GM12891 (cell line): ENCODE measurements around the gene MRPL12.
"Not testable (repeated sequence)": the region's sequence is repeated elsewhere in the genome, so short reads cannot be mapped to it uniquely, and the experiment has no call there.

Experiments
- PAX5 ChIP-seq: IDR thresholded peaks from 2 replicates; pipeline ENCODE4 v1.6.1; 2011; ENCODE audit warnings: low read length, moderate library complexity, mild to moderate bottlenecking; ENCODE audit not compliant: insufficient read depth, severe bottlenecking
- POLR2A ChIP-seq: IDR thresholded peaks from 2 replicates; pipeline ENCODE4 v1.6.1; 2011; ENCODE audit warnings: low read depth, low read length, control low read depth
- POLR2AphosphoS5 ChIP-seq: IDR thresholded peaks from 2 replicates; pipeline ENCODE4 v1.6.1; 2011; ENCODE audit warnings: low read depth, low read length, control low read depth
- SPI1 ChIP-seq: IDR thresholded peaks from 2 replicates; pipeline ENCODE4 v1.6.1; 2011; ENCODE audit warnings: low read depth, low read length, control low read depth
- TAF1 ChIP-seq: IDR thresholded peaks from 2 replicates; pipeline ENCODE4 v1.6.1; 2011; ENCODE audit warnings: low read depth, low read length, control low read depth

- not testable (repeated sequence) for TF ChIP-seq POLR2AphosphoS5, POLR2A, TAF1, SPI1, PAX5
Measured at GRCh38 chr17:81675515-81676221, 27.5 kb upstream of the MRPL12 start.
